ENCODE results near the gene TCF23. TPM values are rescaled to one million over a fixed set of nuclear protein-coding genes. Genes with fewer than 3 reads are reported as not detected.
A peak's percentile ranks its signal among the peaks of the same experiment; 100 is the strongest.

The TCF23 gene
- total and polyA plus RNA-seq, 2 of the 4 experiments (the other 2 are of a cell fraction), result not detected

GRCh38 chr2:27152796-27153464 is 4.1 kb downstream of the TCF23 start:
- no peaks in the 10 kb centered on the region for H3K36me3 ChIP-seq (ENCODE audit: control insufficient read depth, insufficient read depth, low read length)
- ChIA-PET POLR2A (ENCODE audit: unreplicated experiment) (no interaction called here), CTCF (no interaction called here)
- H2BK20ac ChIP-seq (ENCODE audit: low read depth, low read length), result no peak overlapping the region
- H3K18ac ChIP-seq (ENCODE audit: low read depth, low read length), result no peak overlapping the region
- no peak overlapping the region for H3K4ac ChIP-seq (ENCODE audit: low read depth, low read length)
- H4K8ac ChIP-seq (ENCODE audit: low read depth in 2 of 2, low read length in 2 of 2), result no peak overlapping the region
- ATAC-seq (ENCODE audit: low read depth), result peak; percentile 54
- no peak overlapping the region for H4K5ac ChIP-seq (ENCODE audit: low read depth, low read length)
- dilution Hi-C loops (cut with HindIII; ENCODE audit: low sequenced_read_pairs, unreplicated experiment), result no loop called here
- no peak overlapping the region for H3K4me3 ChIP-seq (ENCODE audit: insufficient read depth, low read depth, low read length)
- no peak overlapping the region for H3K27ac ChIP-seq (ENCODE audit: insufficient read depth, low read length)
- H2AFZ ChIP-seq (replicated peaks; ENCODE audit: low read length, poor library complexity), result no peak overlapping the region
- H3K14ac ChIP-seq (replicated peaks; ENCODE audit: low read depth, low read length), result no peak overlapping the region
- H3K9me3 ChIP-seq (ENCODE audit: control insufficient read depth, insufficient read depth, low read length), result no peaks in the 10 kb centered on the region
- no TSS peak for BruUV-seq (replicated peaks)
- H3K79me1 ChIP-seq (ENCODE audit: low read depth in 1 of 2, low read length in 2 of 2), result no peaks in the 10 kb centered on the region
- no peak overlapping the region for H2AK5ac ChIP-seq (ENCODE audit: low read depth, low read length)
- no peaks in the 10 kb centered on the region; the same call in 1 of the 2 replicates for H3K9me1 ChIP-seq (ENCODE audit: insufficient read depth, low read length)
- H2BK5ac ChIP-seq (ENCODE audit: low read depth, low read length, poor library complexity, severe bottlenecking), result no peak overlapping the region
- H2BK120ac ChIP-seq (ENCODE audit: low read depth, low read length), result no peak overlapping the region
- no peak overlapping the region for H2AK9ac ChIP-seq (replicated peaks; ENCODE audit: low read depth, low read length, poor library complexity)
- peak; percentile 48 for DNase-seq
- intact Hi-C loops (cut with micrococcal nuclease), result no loop called here
- peaks cover 35% of the 10 kb centered on the region for H3K27me3 ChIP-seq (ENCODE audit: control insufficient read depth, insufficient read depth, low read length)
- TF ChIP-seq, protein P1, sequence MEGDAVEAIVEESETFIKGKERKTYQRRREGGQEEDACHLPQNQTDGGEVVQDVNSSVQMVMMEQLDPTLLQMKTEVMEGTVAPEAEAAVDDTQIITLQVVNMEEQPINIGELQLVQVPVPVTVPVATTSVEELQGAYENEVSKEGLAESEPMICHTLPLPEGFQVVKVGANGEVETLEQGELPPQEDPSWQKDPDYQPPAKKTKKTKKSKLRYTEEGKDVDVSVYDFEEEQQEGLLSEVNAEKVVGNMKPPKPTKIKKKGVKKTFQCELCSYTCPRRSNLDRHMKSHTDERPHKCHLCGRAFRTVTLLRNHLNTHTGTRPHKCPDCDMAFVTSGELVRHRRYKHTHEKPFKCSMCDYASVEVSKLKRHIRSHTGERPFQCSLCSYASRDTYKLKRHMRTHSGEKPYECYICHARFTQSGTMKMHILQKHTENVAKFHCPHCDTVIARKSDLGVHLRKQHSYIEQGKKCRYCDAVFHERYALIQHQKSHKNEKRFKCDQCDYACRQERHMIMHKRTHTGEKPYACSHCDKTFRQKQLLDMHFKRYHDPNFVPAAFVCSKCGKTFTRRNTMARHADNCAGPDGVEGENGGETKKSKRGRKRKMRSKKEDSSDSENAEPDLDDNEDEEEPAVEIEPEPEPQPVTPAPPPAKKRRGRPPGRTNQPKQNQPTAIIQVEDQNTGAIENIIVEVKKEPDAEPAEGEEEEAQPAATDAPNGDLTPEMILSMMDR (conservative IDR thresholded peaks at IDR 0.05; ENCODE audit: low read depth, low read length), result no peak
- TF ChIP-seq POLR2A (IDR thresholded peaks at IDR 0.05; ENCODE audit: low read depth, low read length) (no peak), FOS (IDR thresholded peaks at IDR 0.05; ENCODE audit: low read depth, low read length) (peak; percentile 29; the same call in 1 of the 2 replicates)
- no peaks in the 10 kb centered on the region for H3K4me1 ChIP-seq (ENCODE audit: control insufficient read depth, insufficient read depth, low read length)
- no peaks in the 10 kb centered on the region; the same call in 1 of the 2 replicates for H4K20me1 ChIP-seq (ENCODE audit: insufficient read depth, low read length)
- in situ Hi-C loops (cut with MboI; ENCODE audit: low sequenced_read_pairs), result no loop called here
- no peak overlapping the region for H3K4me2 ChIP-seq (ENCODE audit: low read depth, low read length)
- no peak overlapping the region for H3K56ac ChIP-seq (ENCODE audit: extremely low read depth, insufficient read depth, low read length)
- 33% methylated on average over 1 of the region's 2 CpGs; no CpG with 5 or more reads in 1 of the 2 experiments for whole genome bisulfite sequencing, 2 experiments (ENCODE audit: extremely low coverage in 2 of 2, insufficient read length in 1 of 2)
- no peak overlapping the region for H3K9ac ChIP-seq (ENCODE audit: low read depth, low read length)
- H4K91ac ChIP-seq (ENCODE audit: insufficient read depth, low read depth, low read length), result no peak overlapping the region
- no peak overlapping the region for H2BK15ac ChIP-seq (ENCODE audit: low read depth, low read length)
- H3K23ac ChIP-seq (ENCODE audit: low read depth, low read length), result no peak overlapping the region
